Measurements from ENCODE around the gene XRCC1. TPM values are rescaled to one million over a fixed set of nuclear protein-coding genes. Genes with fewer than 3 reads are reported as not detected.
A peak's percentile ranks its signal among the peaks of the same experiment; 100 is the strongest.

The XRCC1 gene
- total RNA-seq, 1 donor from 2014 or later = 14.6 TPM

DNA sequence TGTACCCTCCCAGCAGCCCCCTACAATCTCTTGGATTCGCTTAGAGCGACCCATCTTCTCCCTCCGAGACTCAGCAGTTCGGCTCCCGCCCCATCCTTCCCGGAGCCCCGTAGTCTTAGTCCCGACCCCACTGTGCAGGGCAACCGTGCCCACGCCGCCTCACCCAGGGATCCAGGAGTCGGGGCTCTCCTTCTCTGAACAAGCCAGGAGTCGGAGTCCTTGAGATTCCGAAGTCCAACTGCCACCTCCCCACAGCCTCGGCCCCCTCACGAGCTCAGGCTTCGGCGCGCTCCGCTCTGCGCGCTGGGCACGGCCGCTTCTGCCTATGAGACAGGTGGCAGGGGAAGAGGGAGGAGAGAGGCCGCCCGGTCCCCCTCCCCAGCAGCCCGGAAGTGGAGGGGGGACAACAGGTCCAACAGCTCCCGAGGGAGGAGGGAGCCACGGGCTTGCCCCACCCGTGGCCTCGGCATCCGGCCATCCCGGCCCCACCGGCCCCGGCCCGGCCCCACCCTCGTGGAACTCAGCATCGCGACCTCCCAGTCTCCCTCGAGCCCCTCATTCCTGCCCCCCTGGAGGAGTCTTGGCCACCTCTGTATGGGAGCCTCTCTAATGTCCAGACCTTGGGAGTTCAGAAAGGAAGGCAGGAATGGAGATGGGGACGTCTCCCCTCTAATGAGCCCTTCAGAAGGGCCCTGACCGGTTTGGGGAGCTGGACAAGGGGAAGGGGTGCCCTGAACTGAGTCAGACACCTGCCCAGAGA, 70.7 kb downstream of the XRCC1 start, which contains the start of gene PHLDB3:
Gene PHLDB3 (minus strand): TSS at position 321 of the 760 bp plus-strand sequence. CDS start 628 bp downstream, outside the sequence.
- Histone ChIP-seq H3K79me2 (ENCODE audit: insufficient read depth, low read length) (no peaks in the 10 kb centered on the region), H4K20me1 (ENCODE audit: insufficient read depth, low read length) (peaks cover 3% of the 10 kb centered on the region), H3K36me3 (ENCODE audit: insufficient read depth, low read length) (peaks cover 3% of the 10 kb centered on the region), H3K9ac (ENCODE audit: low read length) (peak within 1 kb of the TSS; percentile 85), H3K4me1 (ENCODE audit: insufficient read depth, low read length) (peaks cover 5% of the 10 kb centered on the region), H3K27ac (ENCODE audit: low read depth, low read length) (peak within 1 kb of the TSS; percentile 45), H3K4me2 (ENCODE audit: low read length) (peak within 1 kb of the TSS; percentile 96), H2AFZ (ENCODE audit: low read depth, low read length) (peak within 1 kb of the TSS; percentile 95), H3K27me3 (ENCODE audit: insufficient read depth, low read length) (no peaks in the 10 kb centered on the region), H3K9me3 (ENCODE audit: insufficient read depth, low read depth, low read length) (no peaks in the 10 kb centered on the region), H3K4me3 (ENCODE audit: insufficient read depth, low read depth, low read length) (peak within 1 kb of the TSS; percentile 72)
- Mint-ChIP-seq H3K4me3 (ENCODE audit: unreplicated experiment) (peak within 1 kb of the TSS; percentile 97), H3K27me3 (ENCODE audit: low read depth, unreplicated experiment) (peaks cover 12% of the 10 kb centered on the region), H3K27ac (ENCODE audit: unreplicated experiment) (peak within 1 kb of the TSS; percentile 34), H3K9me3 (ENCODE audit: unreplicated experiment) (no peaks in the 10 kb centered on the region), H3K4me1 (ENCODE audit: low read depth, unreplicated experiment) (peaks cover 5% of the 10 kb centered on the region), H3K36me3 (ENCODE audit: low read depth, unreplicated experiment) (peaks cover 25% of the 10 kb centered on the region)
- no peak for FAIRE-seq
- no peak for TF ChIP-seq EZH2 (IDR thresholded peaks at IDR 0.05; ENCODE audit: insufficient read depth, low read length)
- TF ChIP-seq, protein P1, sequence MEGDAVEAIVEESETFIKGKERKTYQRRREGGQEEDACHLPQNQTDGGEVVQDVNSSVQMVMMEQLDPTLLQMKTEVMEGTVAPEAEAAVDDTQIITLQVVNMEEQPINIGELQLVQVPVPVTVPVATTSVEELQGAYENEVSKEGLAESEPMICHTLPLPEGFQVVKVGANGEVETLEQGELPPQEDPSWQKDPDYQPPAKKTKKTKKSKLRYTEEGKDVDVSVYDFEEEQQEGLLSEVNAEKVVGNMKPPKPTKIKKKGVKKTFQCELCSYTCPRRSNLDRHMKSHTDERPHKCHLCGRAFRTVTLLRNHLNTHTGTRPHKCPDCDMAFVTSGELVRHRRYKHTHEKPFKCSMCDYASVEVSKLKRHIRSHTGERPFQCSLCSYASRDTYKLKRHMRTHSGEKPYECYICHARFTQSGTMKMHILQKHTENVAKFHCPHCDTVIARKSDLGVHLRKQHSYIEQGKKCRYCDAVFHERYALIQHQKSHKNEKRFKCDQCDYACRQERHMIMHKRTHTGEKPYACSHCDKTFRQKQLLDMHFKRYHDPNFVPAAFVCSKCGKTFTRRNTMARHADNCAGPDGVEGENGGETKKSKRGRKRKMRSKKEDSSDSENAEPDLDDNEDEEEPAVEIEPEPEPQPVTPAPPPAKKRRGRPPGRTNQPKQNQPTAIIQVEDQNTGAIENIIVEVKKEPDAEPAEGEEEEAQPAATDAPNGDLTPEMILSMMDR (IDR thresholded peaks at IDR 0.05; ENCODE audit: insufficient read depth, low read depth, low read length) = no peak
- no peak for DNase-seq (ENCODE audit: low read depth)

DNA sequence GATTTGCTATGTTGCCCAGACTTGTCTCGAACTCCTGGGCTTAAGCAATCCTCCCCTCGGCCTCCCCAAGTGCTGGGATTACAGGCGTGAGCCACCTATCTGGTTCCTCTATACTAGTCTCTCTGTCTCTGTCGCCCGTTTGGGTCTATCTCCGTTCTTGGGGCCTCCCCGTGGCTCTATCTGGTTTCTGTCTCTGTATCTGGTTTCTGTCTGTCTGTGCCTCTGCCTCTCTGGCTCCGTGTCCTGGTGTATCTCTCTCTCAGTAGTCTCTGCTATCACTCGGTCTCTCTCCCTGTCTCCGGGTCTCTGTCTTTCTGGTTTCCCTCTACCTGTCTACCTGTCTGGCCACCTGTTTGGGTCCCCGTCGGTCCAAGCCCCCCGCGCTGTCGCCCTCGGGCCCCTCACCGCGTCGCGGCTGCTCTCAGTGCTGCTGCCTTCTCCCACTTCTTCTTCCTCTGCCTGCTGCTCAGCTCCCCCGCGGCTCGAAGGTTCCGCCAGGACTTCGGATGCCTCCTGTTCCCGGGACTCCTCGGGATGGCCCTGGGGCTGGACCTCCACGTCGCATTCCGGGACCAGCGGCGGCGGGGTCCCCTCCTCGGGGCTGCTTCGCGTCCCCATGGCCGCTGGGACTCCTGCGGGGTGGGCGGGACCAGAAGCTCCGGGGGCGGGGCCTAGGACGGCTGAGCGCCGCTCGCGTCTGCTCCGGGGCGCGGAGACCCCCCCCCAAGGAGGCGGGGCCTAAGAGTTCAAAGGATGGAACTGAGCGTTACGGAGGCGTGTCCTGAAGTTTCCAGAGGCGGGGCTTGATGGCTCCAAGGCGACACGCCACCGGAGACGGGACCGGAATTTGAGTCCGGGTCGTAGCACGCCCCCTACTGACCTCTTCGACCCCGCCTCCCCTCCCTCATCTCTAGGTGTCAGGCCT, 71.6 kb downstream of the XRCC1 start:
- Histone ChIP-seq H3K36me3 (ENCODE audit: insufficient read depth, low read length) (peaks cover 3% of the 10 kb centered on the region), H4K20me1 (ENCODE audit: insufficient read depth, low read length) (peaks cover 3% of the 10 kb centered on the region), H3K9ac (ENCODE audit: low read length) (peak overlapping the region; percentile 85), H3K4me1 (ENCODE audit: insufficient read depth, low read length) (peaks cover 5% of the 10 kb centered on the region), H3K79me2 (ENCODE audit: insufficient read depth, low read length) (no peaks in the 10 kb centered on the region), H3K4me3 (ENCODE audit: insufficient read depth, low read depth, low read length) (peak overlapping the region; percentile 72), H3K27ac (ENCODE audit: low read depth, low read length) (peak overlapping the region; percentile 45), H3K4me2 (ENCODE audit: low read length) (peak overlapping the region; percentile 96), H2AFZ (ENCODE audit: low read depth, low read length) (peak overlapping the region; percentile 95), H3K27me3 (ENCODE audit: insufficient read depth, low read length) (no peaks in the 10 kb centered on the region), H3K9me3 (ENCODE audit: insufficient read depth, low read depth, low read length) (no peaks in the 10 kb centered on the region)
- peaks cover 13% of the 10 kb centered on the region for H3K27me3 Mint-ChIP-seq (ENCODE audit: low read depth, unreplicated experiment)
- peaks cover 5% of the 10 kb centered on the region for H3K4me1 Mint-ChIP-seq (ENCODE audit: low read depth, unreplicated experiment)
- H3K9me3 Mint-ChIP-seq (ENCODE audit: unreplicated experiment) = no peaks in the 10 kb centered on the region
- peaks cover 27% of the 10 kb centered on the region for H3K36me3 Mint-ChIP-seq (ENCODE audit: low read depth, unreplicated experiment)
- peak overlapping the region; percentile 97 for H3K4me3 Mint-ChIP-seq (ENCODE audit: unreplicated experiment)
- peak; percentile 60 for DNase-seq (ENCODE audit: low read depth)
- TF ChIP-seq, protein P1 (IDR thresholded peaks at IDR 0.05; ENCODE audit: insufficient read depth, low read depth, low read length) = no peak
- TF ChIP-seq EZH2 (IDR thresholded peaks at IDR 0.05; ENCODE audit: insufficient read depth, low read length) = no peak
- no peak for FAIRE-seq
- H3K27ac Mint-ChIP-seq (ENCODE audit: unreplicated experiment) = peak overlapping the region; percentile 34
